GM19455 (cell line): ENCODE data around the gene PYHIN1.
"Not testable (repeated sequence)": the region's sequence is repeated elsewhere in the genome, so short reads cannot be mapped to it uniquely, and the experiment has no call there.

Experiments used
- ATAC-seq: cut with Tn5 transposase; IDR thresholded peaks from one replicate; pipeline ENCODE4 v1.9.1; 2021; ENCODE audit not compliant: unreplicated experiment

The PYHIN1 gene

GRCh38 chr1:158978730-158979129 lies 47.4 kb downstream of the PYHIN1 start:
- no peak for ATAC-seq

DNA sequence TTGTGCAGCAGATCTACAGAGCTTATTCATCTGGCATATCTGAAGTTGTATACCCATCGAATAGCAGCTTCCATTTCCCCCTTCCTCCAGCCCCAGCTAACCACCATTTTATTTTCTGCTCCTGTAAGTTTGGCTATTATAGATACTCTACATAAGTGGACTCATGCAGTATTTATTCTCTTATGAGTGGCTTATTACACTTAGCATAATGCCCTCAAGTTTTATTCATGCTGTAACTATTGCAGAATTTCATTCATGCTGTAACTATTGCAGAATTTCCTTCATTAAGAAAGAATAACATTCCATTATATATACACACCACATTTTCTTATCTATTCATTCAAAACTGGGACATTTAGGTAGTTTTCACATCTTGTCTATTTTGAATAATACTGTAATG lies 47.9 kb downstream of the PYHIN1 start:
- ATAC-seq = no peak

GRCh38 chr1:158983235-158983634 lies 51.9 kb downstream of the PYHIN1 start:
- no peak for ATAC-seq

- no peak for ATAC-seq
Measured at GRCh38 chr1:158984386-158984785, 53.0 kb downstream of the PYHIN1 start.

DNA sequence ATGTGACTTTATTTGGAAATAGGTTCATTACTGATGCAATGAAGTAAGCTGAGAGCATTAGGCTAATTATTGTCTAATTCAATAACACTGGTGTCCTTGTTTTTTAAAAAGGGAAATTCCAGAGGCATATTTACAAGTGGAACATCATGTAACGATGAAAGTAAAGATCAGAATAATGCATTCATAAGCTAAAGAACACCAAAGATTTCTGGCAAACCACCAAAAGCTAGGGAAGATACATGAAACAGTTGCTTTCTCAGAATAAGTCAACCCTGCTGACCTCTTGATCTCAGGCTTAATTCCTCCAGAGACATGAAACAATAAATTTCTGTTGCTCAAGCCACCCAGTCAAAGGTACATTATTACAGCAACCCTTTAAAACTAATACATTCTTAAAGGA lies 58.1 kb downstream of the PYHIN1 start:
- no peak for ATAC-seq

DNA sequence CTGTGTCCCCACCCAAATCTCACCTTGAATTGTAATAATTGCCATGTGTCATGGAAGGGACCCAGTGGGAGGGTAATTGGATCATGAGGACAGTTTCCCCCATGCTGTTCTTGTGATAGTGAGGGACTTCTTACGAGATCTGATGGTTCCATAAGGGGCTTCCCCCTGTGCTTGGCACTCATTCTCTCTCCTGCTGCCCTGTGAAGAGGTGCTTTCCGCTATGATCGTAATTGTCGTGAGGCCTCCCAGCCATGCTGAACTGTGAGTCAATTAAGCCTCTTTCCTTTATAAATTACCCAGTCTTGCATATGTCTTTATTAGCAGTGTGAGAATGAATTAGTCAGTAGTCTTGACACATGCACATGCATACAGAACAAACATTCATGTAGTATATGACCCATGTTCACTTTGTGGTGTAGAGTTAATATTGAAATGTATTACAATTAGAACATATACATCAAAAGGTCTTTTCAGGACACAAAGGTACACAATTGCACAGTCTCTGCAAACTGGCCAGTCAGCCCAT lies 61.5 kb downstream of the PYHIN1 start:
- no peak for ATAC-seq

GRCh38 chr1:158996998-158997397 lies 65.6 kb downstream of the PYHIN1 start:
- no peak for ATAC-seq

DNA sequence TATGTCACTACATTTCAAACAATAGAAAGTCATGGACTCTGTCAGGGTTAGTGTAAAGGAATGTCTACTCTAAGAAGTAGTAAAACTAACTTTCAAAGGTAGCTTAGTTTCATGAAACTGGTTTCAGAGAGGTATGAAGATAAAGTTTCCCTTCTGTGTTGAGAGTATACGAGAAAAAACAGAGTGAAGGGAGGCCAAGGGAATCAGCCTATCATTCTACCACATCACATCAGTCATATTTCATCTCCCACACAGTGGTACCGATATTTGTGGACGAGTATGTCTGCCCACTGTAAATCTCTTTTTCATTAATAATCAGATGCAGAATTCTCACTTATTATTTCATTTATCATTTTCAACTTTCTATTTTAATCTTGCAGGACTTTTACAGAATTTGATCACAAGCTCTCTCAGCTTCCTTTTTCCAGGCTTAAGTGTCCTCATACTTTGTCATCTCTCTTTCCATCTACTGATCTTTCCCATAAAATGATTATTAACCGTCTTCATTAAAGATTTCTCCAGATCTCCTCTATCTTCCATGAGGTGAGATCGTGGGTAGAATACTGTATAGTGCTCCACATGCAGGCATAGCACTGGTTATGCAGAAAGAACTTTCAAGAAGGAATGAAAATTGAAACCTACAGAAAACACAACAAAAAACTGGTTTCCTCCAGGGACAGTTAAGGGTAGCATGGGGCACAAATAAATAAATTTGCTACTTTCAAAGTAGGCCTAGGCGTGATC lies 66.9 kb downstream of the PYHIN1 start:
- no peak for ATAC-seq

GRCh38 chr1:158998781-158999161 lies 67.4 kb downstream of the PYHIN1 start:
- ATAC-seq = no peak

- ATAC-seq = no peak
Measured at GRCh38 chr1:158999316-159000069, 68.1 kb downstream of the PYHIN1 start.

GRCh38 chr1:159000070-159000409 lies 68.7 kb downstream of the PYHIN1 start:
- ATAC-seq = no peak

DNA sequence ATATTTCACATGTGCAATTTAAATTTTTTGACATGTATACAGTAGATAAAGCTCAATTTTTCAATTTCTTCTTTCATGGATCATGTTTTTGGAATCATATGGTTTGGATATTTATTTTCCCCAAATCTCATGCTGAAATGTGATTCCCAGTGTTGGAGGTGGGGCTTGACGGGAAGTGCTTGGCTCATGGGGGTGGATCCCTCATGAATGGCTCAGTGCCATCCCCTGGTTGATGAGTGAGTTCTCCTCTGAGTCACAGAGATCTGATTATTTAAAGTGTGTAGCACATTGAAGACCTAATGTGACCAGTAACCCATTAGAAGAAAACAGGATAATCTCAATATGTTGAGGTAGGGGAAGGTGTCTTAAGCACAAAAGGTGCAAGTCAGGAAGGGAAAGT lies 69.3 kb downstream of the PYHIN1 start:
- no peak for ATAC-seq

GRCh38 chr1:159005161-159005560 lies 73.8 kb downstream of the PYHIN1 start:
- no peak for ATAC-seq

- ATAC-seq = no peak
Measured at GRCh38 chr1:159005676-159006075, 74.3 kb downstream of the PYHIN1 start.

DNA sequence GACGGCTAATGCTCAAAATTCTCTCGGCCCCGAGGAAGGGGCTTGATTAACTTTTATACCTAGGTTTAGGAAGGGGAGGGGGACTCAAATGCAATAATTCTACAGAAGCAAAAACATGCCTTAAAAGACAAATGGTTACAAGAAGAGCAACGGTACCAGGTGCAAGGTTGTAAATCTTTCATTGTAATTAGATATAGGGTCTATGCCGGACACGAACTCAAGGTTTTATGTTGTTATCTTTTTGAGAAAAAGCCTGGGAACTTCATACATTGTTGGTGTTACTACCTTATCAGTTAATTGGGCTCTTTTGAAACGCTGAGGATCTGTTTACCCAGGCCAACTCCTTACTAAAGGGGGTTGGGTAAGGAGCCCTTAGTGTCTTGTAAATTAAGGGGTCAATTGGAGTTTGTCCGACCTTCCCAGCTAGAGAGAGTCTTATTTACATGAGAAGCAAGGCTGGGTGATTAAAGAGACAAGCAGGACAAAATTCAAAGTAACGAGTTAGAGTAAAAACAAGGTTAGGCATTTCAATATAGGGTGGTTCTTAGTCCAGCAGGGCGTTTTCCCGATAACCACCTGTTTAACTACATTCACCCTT lies 75.0 kb downstream of the PYHIN1 start:
- ATAC-seq = not testable (repeated sequence)

DNA sequence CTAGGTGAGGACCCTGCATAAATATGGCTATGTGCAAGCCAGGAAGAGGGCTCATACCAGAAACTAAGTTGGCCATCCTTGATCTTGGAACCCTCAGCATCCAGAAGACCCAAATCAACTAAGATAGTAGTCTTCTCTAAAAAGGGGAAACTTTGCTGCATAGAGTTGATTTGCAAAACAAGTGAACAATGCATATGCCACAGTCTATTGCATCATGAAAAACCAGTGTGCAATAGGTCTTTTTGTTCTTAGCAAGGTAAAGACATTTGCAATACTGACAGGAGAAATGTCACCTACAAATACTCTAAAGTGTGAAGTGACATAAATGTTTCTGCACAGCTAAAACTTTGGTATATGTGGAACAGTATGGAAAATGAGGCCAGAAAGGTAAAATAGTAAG lies 76.4 kb downstream of the PYHIN1 start:
- ATAC-seq = no peak

- ATAC-seq = peak; percentile 74
Measured at GRCh38 chr1:159008744-159009188, 77.4 kb downstream of the PYHIN1 start.

GRCh38 chr1:159009287-159009686 lies 77.9 kb downstream of the PYHIN1 start:
- no peak for ATAC-seq

GRCh38 chr1:159009704-159010361 lies 78.5 kb downstream of the PYHIN1 start, which contains the start of gene IFI16:
Gene IFI16, plus strand, starts transcription at chr1:159009907. Its CDS starts 4,774 bp downstream, at chr1:159014681.
- peak; percentile 77 for ATAC-seq

DNA sequence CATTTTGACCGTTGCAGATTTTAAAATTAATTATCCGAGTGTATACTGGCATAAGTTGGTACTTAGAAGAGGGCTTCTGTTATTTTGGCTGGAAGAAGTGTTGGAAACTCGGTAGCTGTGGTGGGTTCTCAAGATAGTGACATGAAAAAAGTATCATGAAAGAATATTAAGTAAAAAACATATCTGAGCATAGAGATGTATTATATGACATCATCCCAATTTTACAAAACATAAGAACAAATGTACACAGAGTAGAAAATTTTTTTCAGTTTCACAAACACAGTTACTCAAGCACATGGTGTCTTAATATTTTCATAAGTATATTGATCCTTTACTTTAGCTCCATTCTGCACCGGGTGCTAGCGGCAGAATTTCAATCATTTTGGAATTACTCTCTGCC lies 79.0 kb downstream of the PYHIN1 start:
- no peak for ATAC-seq

GRCh38 chr1:159011001-159011400 lies 79.6 kb downstream of the PYHIN1 start:
- not testable (repeated sequence) for ATAC-seq
